Cardiac muscle cell (in vitro differentiated cells and primary cell): ENCODE data around the gene TOMM34. TPM values are rescaled to one million over a fixed set of nuclear protein-coding genes. Genes with fewer than 3 reads are reported as not detected.

ENCODE experiments used
- DNase-seq, 2 donors: peaks; one replicate each; pipeline versions ENCODE4 v3.0.0 to v3.0.0-alpha.2; 2010 to 2017; ENCODE audit warnings: low read depth in 1 of 2, low spot score in 1 of 2
- H3K27ac ChIP-seq: fragments of 200-600 bp; sonication (generic); 2 replicates; pipeline ENCODE4 v1.5.1; 2016
- H3K27me3 ChIP-seq: fragments of 200-600 bp; sonication (generic); 2 replicates; pipeline ENCODE4 v1.6.0; 2016; ENCODE audit warnings: control low read depth
- H3K36me3 ChIP-seq: fragments of 200-600 bp; sonication (generic); 2 replicates; pipeline ENCODE4 v1.5.1; 2016; ENCODE audit warnings: control low read depth
- H3K4me1 ChIP-seq: fragments of 200-600 bp; sonication (generic); 2 replicates; pipeline ENCODE4 v1.8.1; 2017; ENCODE audit warnings: low read depth, mild to moderate bottlenecking, mixed run types
- H3K4me3 ChIP-seq: fragments of 200-600 bp; sonication (generic); 2 replicates; pipeline ENCODE4 v1.5.1; 2016; ENCODE audit warnings: mild to moderate bottlenecking
- H3K9me3 ChIP-seq: fragments of 200-600 bp; sonication (generic); 2 replicates; pipeline ENCODE4 v1.5.1; 2017; ENCODE audit warnings: low read depth, mild to moderate bottlenecking, control low read depth
- polyA plus RNA-seq: library from polyadenylated mRNA; unstranded; fragments of >200 nt; fragmentation: Nextera tagmentation; extraction: Ambion mirVana; gene quantifications from 2 replicates; pipeline ENCODE4 v1.2.1, GENCODE V29; 2016
- total RNA-seq: library from RNA; depleted of rRNA; stranded (reverse); fragments of >200 nt; gene quantifications from 2 replicates; pipeline ENCODE4 v1.2.3, GENCODE V29; 2016
- TF ChIP-seq, protein P1 (sequence below): IDR thresholded peaks from 2 replicates; pipeline ENCODE4 v1.5.1; 2012; ENCODE audit warnings: low read depth, mild to moderate bottlenecking, low read length

TOMM34 gene
- total and polyA plus RNA-seq, 2 experiments from 2014 or later: 79.2 to 107 TPM

DNA sequence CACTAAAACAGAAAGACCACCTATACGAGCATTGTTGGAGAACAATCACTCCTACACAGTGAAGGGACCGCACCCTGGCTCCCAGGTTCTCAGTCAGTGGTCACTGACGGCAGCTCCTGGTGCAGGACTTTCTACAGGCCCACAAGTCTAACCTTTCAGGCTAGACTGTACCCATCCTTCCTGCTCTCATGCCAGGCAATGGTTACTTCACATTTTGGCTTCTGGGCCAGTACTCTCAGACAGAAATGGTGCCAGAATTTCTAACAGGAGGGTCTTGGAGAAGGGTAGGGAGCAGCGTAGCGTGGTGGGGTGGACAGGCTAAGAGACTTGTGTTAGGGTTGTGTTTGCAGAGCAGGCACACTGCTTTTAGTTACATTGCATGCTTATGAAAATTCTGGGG, 12.1 kb downstream of the TOMM34 start:
- no peaks in the 10 kb centered on the region for H3K27me3 ChIP-seq
- peaks cover 64% of the 10 kb centered on the region for H3K36me3 ChIP-seq
- DNase-seq: no peak
- TF ChIP-seq, protein P1, sequence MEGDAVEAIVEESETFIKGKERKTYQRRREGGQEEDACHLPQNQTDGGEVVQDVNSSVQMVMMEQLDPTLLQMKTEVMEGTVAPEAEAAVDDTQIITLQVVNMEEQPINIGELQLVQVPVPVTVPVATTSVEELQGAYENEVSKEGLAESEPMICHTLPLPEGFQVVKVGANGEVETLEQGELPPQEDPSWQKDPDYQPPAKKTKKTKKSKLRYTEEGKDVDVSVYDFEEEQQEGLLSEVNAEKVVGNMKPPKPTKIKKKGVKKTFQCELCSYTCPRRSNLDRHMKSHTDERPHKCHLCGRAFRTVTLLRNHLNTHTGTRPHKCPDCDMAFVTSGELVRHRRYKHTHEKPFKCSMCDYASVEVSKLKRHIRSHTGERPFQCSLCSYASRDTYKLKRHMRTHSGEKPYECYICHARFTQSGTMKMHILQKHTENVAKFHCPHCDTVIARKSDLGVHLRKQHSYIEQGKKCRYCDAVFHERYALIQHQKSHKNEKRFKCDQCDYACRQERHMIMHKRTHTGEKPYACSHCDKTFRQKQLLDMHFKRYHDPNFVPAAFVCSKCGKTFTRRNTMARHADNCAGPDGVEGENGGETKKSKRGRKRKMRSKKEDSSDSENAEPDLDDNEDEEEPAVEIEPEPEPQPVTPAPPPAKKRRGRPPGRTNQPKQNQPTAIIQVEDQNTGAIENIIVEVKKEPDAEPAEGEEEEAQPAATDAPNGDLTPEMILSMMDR: no peak
- no peak overlapping the region for H3K4me3 ChIP-seq
- no peak overlapping the region for H3K27ac ChIP-seq
- no peaks in the 10 kb centered on the region for H3K9me3 ChIP-seq
- no peaks in the 10 kb centered on the region for H3K4me1 ChIP-seq

DNA sequence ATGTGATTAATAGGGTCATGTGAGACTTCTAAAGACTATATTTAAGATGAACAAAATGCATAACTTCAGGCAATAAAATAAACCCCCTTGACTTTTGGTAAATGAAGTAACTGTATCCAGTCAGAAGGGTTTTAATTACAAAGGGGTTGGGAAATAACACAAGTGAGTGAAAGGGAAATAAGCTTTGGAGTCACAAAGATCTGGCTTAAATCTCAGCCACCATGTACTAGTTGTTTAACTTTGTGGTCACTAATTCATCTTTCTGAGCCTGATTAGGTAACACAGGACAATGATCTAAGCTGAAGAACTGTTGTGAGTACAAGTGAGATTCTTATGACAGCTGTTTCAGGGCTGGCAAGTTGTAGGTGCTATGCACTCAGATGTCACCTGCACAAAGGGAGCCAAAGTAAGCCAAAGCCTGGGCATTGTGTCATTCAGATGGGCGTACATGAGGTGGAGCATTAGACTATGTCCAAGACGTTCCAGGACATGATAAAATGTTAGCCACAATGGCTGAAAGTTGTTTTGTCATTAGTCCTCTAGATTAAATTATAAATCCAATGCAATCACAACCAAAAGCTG, 13.8 kb downstream of the TOMM34 start:
- no peaks in the 10 kb centered on the region for H3K9me3 ChIP-seq
- H3K4me3 ChIP-seq: no peak overlapping the region
- H3K27me3 ChIP-seq: no peaks in the 10 kb centered on the region
- no peak for DNase-seq
- TF ChIP-seq, protein P1: no peak
- no peak overlapping the region for H3K27ac ChIP-seq
- H3K4me1 ChIP-seq: no peaks in the 10 kb centered on the region
- H3K36me3 ChIP-seq: peaks cover 57% of the 10 kb centered on the region

DNA sequence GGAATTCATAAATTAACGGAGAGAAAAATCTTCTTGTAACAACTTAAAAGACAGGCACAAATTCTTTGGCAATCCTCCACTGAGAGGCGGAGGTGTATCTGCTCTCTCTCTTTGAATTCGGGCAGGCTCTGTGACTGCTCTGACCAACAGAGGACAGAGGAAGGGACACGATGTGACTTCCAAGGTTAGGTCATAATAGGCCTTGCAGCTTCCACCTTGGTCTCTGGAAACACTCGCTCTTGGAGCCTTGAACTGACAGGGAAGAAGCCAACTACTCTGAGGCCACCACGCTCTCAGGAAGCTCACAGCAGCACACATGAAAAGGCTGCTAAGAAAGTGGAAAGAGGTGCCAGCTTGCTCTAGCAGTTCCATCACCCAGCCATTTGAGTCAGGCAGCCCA, 14.9 kb downstream of the TOMM34 start:
- no peaks in the 10 kb centered on the region for H3K4me1 ChIP-seq
- DNase-seq: no peak
- no peaks in the 10 kb centered on the region for H3K27me3 ChIP-seq
- H3K9me3 ChIP-seq: no peaks in the 10 kb centered on the region
- H3K36me3 ChIP-seq: peaks cover 46% of the 10 kb centered on the region
- TF ChIP-seq, protein P1: no peak
- no peak overlapping the region for H3K4me3 ChIP-seq
- no peak overlapping the region for H3K27ac ChIP-seq

DNA sequence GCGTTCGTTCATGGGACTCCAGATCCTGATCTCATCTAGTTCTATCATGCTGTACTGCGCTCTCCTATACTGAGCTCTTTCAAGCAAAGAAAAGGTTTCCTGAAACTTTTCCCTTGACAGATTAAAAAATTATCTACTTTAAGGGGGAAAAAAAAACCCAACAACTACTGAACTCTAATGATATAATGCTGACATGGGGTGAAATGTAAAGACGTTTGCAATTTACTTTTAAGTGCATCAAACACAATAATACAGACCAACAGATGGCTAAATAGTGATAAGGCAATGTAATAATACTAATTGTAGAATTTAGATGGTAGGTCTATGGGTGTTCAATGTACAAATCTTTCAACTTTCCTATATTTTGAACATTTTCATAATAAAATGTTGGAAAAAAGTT, 16.4 kb downstream of the TOMM34 start:
- H3K27ac ChIP-seq: peak overlapping the region; percentile 49
- no peaks in the 10 kb centered on the region for H3K4me1 ChIP-seq
- H3K36me3 ChIP-seq: peaks cover 39% of the 10 kb centered on the region
- H3K9me3 ChIP-seq: no peaks in the 10 kb centered on the region
- no peak overlapping the region for H3K4me3 ChIP-seq
- H3K27me3 ChIP-seq: no peaks in the 10 kb centered on the region
- no peak for DNase-seq
- TF ChIP-seq, protein P1: no peak

DNA sequence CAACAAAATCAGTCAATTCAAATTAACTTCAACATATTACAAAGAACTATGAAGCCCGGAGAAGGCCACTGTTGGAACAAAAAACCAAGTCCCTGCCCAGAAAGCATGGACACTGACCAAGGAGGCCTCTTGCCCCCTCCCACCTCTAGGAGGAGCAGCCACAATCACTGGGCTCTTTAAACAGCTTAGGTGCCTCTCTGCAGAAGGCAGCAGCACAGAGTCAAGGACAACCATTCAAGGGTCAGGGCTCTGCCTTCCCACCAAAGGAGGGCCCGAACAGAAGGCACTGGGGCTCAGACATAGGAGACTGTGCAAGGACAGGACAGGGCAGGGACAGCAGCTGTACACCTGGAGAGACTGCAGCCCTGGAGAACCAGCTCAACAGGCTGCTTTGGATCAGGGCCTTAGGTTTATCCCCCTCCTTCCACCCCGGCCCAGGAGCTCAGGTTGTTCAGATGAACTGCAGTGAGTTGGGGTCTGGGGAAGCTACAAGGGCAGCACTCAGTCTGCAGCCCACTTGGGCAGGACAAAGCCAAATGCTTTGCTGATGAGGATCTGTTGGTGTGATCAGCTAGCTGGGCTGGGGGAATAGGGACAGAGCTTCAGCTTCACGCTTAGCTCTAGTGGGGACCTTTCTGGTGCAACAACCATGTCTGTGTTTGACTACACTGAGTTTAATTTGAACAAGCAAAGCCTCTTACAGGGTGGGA, 17.8 kb downstream of the TOMM34 start:
- peaks cover 31% of the 10 kb centered on the region for H3K36me3 ChIP-seq
- peak in 1 of 2 donors; percentile 44 for DNase-seq

More for the DNA sequence above, 17.8 kb downstream of the TOMM34 start:
- H3K9me3 ChIP-seq: no peaks in the 10 kb centered on the region
- no peaks in the 10 kb centered on the region for H3K27me3 ChIP-seq
- H3K4me1 ChIP-seq: no peaks in the 10 kb centered on the region
- H3K27ac ChIP-seq: peak overlapping the region; percentile 49
- TF ChIP-seq, protein P1: no peak
- H3K4me3 ChIP-seq: no peak overlapping the region
